GM12874 (cell line): Measurements from ENCODE around the gene IMMP2L.

Source experiments
- CTCF ChIP-seq: IDR thresholded peaks from 2 replicates; pipeline ENCODE4 v1.5.1; 2011; ENCODE audit warnings: low read depth, mild to moderate bottlenecking, control low read depth, low read length, moderate library complexity; ENCODE audit not compliant: insufficient read depth

IMMP2L gene

GRCh38 chr7:111564078-111564477, 1.8 kb upstream of the IMMP2L start:
- TF ChIP-seq CTCF, result no peak

GRCh38 chr7:111561654-111561903, 713 bp downstream of the IMMP2L start:
- TF ChIP-seq CTCF, result no peak

GRCh38 chr7:111560773-111561653, 1.3 kb downstream of the IMMP2L start:
- TF ChIP-seq CTCF, result no peak

GRCh38 chr7:111558991-111559390, 3.3 kb downstream of the IMMP2L start:
- no peak for TF ChIP-seq CTCF

GRCh38 chr7:111556977-111557376, 5.3 kb downstream of the IMMP2L start:
- no peak for TF ChIP-seq CTCF

GRCh38 chr7:111554086-111554485, 8.2 kb downstream of the IMMP2L start:
- no peak for TF ChIP-seq CTCF

- TF ChIP-seq CTCF, result no peak
These were observed 21.2 kb downstream of the IMMP2L start for GRCh38 chr7:111541067-111541466.
